GM19239 (cell line): ENCODE data around the gene TMEM213.
A peak's percentile ranks its signal among the peaks of the same experiment; 100 is the strongest.

Source experiments
- DNase-seq: peaks from one replicate; pipeline ENCODE4 v3.0.0; 2011; ENCODE audit warnings: low spot score; ENCODE audit not compliant: insufficient read length
- FAIRE-seq: peaks from 2 replicates; lab custom pipeline; 2011; peaks lifted over from hg19 to GRCh38; lab: Jason Lieb, UNC

TMEM213 gene

GRCh38 chr7:138871065-138871813 lies 73.4 kb downstream of the TMEM213 start:
- no peak for FAIRE-seq
- DNase-seq: no peak

- DNase-seq (no peak), FAIRE-seq (no peak)
Measured at GRCh38 chr7:138871814-138872090, 74.0 kb downstream of the TMEM213 start.

- no peak for FAIRE-seq
- no peak for DNase-seq
Measured at GRCh38 chr7:138872576-138872975, 74.8 kb downstream of the TMEM213 start.

- no peak for DNase-seq
- no peak for FAIRE-seq
Measured at GRCh38 chr7:138873220-138873892, 75.6 kb downstream of the TMEM213 start.

- FAIRE-seq: no peak
- DNase-seq: no peak
Measured at GRCh38 chr7:138875794-138876193, 78.0 kb downstream of the TMEM213 start.

GRCh38 chr7:138876326-138876725 lies 78.5 kb downstream of the TMEM213 start:
- DNase-seq (no peak), FAIRE-seq (no peak)

- DNase-seq (no peak), FAIRE-seq (no peak)
Measured at GRCh38 chr7:138878051-138878450, 80.3 kb downstream of the TMEM213 start.

GRCh38 chr7:138878856-138879255 lies 81.1 kb downstream of the TMEM213 start:
- DNase-seq: no peak
- FAIRE-seq: no peak

- DNase-seq (no peak), FAIRE-seq (no peak)
Measured at GRCh38 chr7:138879356-138879755, 81.6 kb downstream of the TMEM213 start.

GRCh38 chr7:138880881-138881578 lies 83.2 kb downstream of the TMEM213 start:
- no peak for DNase-seq
- no peak for FAIRE-seq

- DNase-seq (no peak), FAIRE-seq (no peak)
Measured at GRCh38 chr7:138881579-138882188, 83.9 kb downstream of the TMEM213 start.

GRCh38 chr7:138882249-138882648 lies 84.5 kb downstream of the TMEM213 start:
- no peak for FAIRE-seq
- DNase-seq: no peak

- no peak for FAIRE-seq
- no peak for DNase-seq
Measured at GRCh38 chr7:138885383-138886147, 87.8 kb downstream of the TMEM213 start.

- peak; percentile 63 for FAIRE-seq
- DNase-seq: peak; percentile 65
Measured at GRCh38 chr7:138886501-138886917, 88.7 kb downstream of the TMEM213 start.

GRCh38 chr7:138887085-138887710 lies 89.4 kb downstream of the TMEM213 start:
- FAIRE-seq (no peak), DNase-seq (no peak)
